ENCODE measurements around the gene NDUFS4.
"Not testable (repeated sequence)": the region's sequence is repeated elsewhere in the genome, so short reads cannot be mapped to it uniquely, and the experiment has no call there.

NDUFS4 gene

DNA sequence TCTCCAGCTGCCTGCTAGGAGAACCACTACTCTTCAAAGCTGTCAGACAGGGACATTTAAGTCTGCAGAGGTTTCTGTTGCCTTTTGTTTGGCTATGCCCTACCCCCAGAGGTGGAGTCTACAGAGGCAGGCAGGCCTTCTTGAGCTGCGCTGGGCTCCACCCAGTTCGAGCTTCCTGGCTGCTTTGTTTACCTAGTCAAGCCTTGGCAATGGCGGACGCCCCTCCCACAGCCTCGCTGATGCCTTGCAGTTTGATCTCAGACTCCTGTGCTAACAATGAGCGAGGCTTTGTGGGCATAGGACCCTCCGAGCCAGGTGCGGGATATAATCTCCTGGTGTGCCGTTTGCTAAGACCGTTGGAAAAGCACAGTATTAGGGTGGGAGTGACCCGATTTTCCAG, 104.9 kb downstream of the NDUFS4 start:
- not testable (repeated sequence) for DNase-seq (ENCODE audit: low read depth, low spot score)

DNA sequence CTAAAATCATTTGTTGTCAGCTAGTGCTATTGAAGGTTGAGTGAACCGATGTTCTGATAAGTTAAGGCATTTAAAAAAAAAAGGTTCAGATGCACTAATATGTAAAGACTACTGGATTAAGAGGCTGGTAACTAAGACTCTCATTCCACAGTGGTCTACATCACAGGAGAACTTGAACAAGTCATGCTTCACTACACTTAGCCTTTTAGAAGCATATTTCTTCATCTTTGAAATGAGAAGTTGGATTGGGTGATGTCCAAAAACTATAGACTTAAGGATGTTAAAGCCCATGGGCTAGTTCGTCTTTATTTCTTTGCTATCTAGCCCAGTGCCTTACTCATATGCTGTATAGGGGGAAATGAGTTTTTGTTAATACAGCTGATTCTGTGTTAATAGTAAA, 107.2 kb downstream of the NDUFS4 start:
- DNase-seq (ENCODE audit: low read depth, low spot score) = no peak

DNA sequence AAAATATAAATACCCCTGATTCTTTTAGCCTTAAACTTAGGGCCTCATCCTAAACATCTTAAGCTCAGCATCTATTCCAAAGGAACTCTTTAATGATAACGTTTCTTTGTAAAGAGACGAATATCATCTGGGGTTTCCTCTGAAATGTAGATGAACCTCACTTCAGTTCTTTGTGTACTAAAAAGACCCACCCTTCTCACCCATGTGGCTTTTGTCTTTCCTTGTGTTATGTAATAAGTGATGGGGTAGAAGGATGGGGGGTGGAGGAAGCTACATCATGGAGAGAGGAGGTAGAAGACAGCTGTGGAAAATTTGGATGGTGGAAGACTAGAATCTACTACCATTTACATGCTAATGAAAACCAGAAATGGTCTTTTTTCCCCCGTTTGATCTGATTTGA, 111.0 kb downstream of the NDUFS4 start:
- DNase-seq (ENCODE audit: low read depth, low spot score) = no peak

DNA sequence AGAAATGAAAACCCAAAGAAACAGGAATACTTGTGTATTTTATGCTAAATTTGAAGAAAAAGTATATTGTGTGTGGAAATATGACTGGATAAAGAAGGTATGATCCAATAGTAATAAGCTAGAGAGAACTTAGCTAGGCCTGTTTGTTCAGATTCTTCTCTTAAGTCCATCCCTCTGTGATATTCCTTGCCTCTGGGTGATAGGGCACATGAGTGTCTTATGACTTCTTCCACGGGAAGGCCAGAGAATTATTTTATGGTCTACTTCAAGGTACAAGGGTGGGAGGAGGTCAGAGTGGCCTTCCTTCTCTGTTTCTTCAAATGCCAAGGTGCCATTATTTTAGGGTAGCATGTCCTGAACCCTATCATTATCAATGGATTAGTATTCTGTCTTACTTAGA, 113.7 kb downstream of the NDUFS4 start:
- DNase-seq (ENCODE audit: low read depth, low spot score) = no peak

DNA sequence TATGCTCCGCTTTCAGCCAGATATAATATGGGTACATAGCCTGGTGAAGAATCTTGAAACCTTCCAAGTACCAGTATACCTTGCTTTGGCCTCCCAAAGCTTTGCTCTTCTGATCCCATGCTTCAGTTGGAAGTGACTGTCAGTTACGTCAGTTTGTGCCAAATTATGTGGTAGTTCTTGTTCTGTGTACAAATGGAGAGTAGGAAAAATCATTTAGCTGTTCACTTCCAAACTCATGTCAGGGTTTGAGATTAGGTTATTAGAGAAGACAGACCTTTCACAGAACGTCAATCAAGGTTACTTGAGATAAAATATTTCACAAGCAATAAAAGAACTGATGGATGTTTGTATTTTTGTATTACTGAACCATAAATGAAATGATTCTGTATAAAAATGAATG, 117.2 kb downstream of the NDUFS4 start:
- DNase-seq (ENCODE audit: low read depth, low spot score) = no peak

DNA sequence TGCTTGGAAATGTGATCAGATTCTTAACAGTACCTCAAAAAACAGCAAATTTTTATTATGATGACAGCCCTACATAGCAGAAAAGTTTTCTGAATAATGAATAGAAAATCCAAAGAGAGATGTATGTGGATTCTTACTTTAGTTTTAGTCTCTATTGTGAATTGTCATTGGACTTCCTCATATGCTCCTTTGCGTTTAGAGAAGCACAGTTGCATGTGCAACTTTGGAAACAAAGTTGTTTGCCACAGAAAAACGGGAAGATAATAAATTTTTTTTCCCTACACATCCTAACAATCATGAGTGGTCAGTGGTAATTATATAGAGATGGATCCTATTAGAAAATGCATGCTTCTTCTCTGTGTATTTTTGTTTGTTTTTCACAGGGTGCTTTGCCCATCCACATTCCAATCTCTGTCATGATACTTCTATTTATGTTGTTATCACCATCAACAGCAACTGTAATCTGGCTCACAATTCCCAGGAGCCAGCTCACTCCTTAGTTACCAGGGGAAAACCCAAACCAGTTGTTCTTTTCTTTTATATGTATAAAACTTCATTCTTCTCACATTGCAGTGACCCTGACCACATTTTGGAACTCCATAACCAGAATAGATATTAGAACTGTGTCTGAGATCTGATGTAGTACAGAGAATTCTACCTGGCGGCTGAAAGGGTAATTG, 118.7 kb downstream of the NDUFS4 start:
- no peak for DNase-seq (ENCODE audit: low read depth, low spot score)

DNA sequence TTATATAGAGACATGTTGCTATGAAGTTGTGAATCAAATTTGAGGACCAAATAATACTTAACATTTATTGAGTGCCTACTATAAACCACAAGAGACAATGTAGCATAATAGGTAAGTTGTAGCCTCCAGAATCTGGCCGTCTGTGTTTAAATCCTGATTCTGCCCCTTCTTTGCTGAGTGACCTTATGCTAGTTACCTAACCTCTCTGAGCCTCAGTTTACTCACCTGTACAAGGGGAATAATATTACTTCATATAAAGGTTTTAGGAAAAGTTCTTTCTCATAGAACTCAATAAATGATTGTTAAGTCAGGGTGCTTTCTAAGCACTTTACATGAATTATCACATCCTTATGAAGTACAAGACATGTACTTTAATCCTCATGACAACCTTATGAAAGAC, 120.6 kb downstream of the NDUFS4 start:
- DNase-seq (ENCODE audit: low read depth, low spot score) = no peak

DNA sequence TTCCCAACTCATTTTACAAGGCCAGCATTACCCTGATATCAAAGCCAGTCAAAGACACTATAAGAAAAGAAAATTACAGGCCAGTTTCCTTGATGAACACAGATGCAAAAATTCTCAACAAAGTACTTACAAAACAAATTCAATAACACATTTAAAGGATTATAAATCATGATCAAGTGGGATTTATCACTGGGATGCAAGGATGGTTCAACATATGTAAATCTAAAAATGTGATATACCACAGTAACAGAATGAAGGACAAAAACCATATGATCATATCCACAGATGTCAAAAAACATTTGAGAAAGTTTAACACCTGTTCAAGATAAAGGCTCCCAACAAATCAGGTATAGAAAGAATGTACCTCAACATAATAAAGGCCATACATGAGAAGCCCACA, 130.6 kb downstream of the NDUFS4 start:
- DNase-seq (ENCODE audit: low read depth, low spot score) = no peak

DNA sequence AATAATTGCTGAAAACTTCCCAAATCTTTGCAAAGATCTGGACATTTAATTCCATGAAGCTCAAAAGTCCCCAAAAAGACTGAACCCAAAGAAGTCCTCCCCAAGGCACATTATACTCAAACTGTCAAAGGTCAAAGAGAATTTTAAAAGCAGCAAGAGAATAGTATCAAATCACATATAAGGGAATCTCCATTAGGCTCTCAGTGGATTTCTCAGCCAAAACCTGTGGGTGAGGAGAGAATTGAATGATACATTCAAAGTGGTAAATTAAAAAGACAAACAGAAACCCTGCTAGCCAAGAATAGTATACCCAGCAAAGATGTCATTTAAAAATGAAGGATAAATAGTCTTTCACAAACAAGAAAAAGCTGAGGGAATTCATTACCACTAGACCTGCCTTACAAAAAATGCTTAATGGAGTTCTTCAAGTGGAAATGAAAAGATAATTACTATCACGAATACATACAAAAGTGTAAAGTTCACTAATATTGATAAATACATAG, 134.1 kb downstream of the NDUFS4 start:
- no peak for DNase-seq (ENCODE audit: low read depth, low spot score)

DNA sequence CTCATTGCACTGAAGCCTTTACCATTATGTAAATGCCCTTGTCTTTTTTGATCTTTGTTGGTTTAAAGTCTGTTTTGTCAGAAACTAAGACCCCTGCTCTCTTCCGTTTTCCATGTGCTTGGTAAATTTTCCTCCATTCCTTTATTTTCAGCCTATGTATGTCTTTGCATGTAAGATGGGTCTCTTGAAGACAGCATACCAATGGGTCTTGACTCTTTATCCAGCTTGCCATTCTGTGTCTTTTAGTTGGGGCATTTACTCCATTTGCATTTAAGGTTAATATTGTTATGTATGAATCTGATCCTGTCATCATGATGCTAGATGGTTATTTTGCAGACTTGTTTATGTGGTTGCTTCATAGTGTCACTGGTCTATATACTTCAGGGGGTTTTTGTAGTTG, 150.0 kb downstream of the NDUFS4 start:
- not testable (repeated sequence) for DNase-seq (ENCODE audit: low read depth, low spot score)

DNA sequence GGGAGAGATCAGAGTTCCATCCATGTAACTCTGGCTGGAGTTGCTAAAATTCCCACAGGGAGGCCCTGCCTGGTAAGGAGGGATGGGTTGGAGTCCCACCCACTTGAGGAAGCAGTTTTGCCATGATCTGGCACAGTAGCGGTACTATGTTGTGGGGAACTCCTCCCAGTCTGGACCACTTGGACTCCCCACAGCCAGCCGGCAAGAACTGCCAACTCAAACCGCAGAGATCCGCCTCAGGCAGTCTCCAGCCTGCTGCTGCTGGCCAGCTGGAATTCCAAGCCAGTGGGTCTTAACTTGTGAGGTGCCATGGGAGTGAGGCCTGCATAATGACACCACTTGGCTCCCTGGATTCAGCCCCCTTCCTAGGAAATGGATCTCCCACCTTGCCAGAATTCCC, 151.9 kb downstream of the NDUFS4 start:
- DNase-seq (ENCODE audit: low read depth, low spot score) = no peak

DNA sequence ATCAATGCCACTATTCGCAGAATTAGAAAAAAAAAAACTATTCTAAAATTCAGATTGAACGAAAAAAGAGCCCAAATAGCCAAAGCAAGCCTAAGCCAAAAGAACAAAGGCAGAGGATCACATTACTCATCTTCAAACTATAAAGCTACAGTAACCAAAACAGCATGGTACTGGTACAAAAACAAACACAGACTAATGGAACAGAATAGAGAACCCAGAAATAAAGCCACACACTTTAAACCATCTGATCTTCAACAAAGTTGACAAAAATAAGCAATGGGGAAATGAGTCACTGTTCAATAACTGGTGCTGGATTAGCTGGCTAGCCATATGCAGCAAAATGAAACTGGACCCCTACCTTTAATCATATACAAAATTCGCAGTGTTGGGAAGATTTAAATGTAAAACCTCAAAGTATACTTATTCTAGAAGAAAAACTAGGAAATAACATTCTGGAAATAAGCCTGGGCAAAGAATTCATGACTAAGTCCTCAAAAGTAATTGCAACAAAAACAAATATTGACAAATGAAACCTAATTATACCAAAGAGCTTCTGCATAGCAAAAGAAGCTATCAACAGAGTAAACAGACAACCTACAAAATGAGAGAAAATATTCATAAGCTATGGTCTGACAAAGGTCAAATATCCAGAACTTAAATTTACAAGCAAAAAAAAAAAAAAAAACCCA, 153.7 kb downstream of the NDUFS4 start:
- DNase-seq (ENCODE audit: low read depth, low spot score) = no peak

DNA sequence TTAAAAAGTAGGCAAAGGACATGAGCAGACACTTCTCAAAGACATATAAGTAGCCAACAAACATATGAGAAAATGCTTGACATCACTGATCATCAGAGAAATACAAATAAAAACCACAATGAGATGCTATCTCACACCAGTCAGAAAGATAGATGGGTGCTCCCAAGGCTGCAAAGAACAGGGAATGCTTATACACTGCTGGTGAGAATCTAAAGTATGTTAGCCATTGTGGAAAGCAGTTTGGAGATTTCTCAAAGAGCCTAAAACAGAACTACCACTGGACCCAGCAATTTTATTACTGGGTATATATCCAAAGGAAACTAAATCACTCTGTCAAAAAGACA, 154.2 kb downstream of the NDUFS4 start:
- no peak for DNase-seq (ENCODE audit: low read depth, low spot score)

DNA sequence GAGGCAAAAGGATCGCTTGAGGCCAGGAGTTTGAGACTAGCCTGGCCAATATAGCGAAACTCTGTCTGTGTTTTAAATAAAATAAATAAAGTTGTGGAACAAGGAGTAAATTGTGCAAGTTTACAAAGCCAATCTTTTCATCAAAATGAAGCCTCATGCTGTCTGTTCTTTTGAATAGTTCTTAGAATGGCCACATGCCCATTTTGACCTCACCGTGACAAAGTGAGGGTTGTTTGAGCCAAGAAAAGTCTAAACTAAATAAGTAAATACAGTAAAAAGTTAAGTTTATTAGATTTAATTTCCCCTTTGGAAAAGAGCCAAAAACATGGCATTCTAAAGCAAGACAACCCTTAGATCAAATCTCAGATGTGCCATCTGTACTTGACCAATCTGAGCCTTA, 165.7 kb downstream of the NDUFS4 start:
- no peak for DNase-seq (ENCODE audit: low read depth, low spot score)

DNA sequence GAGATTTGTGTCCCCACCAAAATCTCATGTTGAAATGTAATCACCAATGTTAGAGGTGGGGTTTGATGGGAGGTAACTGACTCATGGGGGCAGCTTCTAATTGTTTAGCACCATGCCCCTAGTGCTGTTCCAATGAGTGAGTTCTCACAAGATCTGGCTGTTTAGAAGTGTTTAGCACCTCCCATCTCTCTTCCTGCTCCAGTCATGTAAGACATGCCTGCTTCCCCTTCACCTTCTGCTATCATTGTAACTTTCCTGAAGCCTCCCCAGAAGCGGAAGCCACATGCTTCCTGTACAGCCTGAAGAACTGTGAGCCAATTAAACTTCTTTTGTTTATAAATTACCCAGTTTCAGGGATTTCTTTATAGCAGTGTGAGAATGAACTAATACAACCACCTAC, 170.5 kb downstream of the NDUFS4 start:
- no peak for DNase-seq (ENCODE audit: low read depth, low spot score)
